GM12874 (cell line): ENCODE data around the gene GABBR2.

Experiments used
- CTCF ChIP-seq: IDR thresholded peaks from 2 replicates; pipeline ENCODE4 v1.5.1; 2011; ENCODE audit warnings: low read depth, mild to moderate bottlenecking, control low read depth, low read length, moderate library complexity; ENCODE audit not compliant: insufficient read depth

Gene GABBR2

DNA sequence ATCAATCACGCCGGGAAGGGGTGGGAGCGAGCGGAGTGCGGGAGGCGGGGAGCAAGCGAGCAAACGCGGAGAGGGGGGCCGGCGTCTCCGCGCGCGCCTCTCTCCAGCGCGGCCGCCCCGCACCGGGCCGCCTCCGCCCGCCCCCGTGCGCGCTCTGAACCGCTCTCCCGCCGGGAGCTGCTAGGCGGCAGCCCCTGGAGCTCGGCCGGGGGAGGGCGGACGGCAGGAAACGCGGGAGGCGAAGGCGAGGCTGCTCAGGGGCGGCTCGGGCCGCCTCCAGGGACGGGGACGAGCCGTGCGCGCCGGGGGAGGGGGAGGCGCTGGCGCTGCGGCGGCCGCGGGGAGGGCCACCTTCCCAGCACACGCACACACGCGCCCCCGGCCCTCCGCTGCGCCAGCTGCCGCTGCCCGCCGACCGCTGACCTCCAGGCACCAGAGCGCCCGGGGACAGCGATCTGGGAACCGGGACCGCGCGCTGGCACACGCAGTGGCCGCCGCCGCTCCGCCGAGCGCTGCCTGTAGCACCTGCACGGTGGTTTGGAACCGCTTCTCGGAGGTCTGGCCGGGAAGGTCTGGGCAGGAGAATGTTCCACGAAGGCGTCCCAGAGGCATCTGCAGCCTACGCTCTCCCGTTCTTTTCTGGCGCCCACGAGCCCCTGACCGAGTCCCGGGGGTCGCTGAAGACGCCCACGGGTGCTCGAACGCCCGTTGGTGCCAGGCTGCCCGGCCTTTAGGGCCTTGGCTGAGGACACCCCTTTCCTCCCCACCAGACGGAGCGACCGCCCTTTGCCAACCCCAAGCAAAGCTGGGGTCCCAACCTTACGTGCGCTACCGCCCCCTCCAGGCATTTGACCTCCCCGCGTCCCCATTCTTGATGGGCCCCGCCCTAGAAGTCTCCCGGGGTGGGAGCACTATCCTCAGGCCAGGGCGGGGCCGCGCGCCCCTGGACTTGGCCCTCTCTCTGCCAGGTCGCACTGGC is at the start of gene GABBR2:
GABBR2 (minus strand) TSS at position 3 of the 979 bp plus-strand sequence. CDS start 198 bp downstream, outside the sequence.
- 0 out of 2 replicates have a peak, but pooled peaks have one; percentile 6 for TF ChIP-seq CTCF

GRCh38 chr9:98755006-98755618 is 46.4 kb upstream of the GABBR2 start:
- TF ChIP-seq CTCF, result no peak

GRCh38 chr9:98751210-98751609 is 42.5 kb upstream of the GABBR2 start:
- no peak for TF ChIP-seq CTCF

DNA sequence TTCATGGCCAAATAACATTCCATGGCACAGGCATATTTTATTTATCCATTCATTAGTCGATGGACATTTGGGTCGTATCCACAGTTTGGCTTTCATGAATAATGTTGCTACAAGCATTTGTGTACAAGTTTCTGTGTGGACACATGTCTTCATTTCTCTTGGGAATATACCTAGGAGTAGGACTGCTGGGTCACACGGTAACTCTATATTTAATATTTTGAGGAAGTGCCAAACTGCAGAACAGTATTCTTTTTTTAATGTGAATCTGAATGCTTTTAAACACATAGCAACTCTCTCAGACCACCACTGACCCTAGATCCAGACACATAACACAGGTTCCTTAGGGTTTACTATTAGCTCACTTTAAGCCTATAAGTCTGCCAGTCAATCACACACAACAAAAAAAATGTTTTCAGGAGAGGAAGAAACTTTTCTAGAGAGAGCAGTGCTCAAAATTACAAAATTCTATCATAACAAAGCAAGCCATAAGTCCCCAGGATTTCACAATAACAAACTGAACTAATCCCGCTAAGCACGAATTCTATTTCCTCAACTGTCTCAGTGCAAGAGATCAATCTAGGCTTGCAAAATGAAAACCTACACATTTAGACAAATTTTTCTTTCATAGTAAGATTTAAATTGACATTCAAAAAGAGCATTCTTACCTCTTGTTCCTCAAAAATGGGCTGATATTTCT is 41.8 kb upstream of the GABBR2 start:
- TF ChIP-seq CTCF, result no peak

DNA sequence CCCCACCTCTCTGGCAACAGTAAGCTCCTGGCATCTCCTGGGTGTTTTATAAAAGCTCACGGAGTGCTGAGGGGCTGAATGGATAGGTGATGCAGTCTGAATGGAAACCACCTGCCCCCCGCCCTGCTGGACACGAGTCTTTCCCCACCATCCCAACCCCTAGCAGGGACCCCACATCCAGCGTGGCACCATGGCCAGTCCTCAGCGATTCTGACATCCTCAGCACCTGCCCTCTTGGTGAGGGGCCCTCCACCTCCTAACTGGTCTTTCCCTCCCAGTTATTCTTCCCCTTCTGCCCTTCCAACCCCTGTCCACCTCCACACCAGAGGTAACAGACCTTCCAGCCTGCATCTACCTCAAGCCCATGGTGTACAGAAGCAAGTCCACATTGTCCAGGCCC is 38.7 kb upstream of the GABBR2 start:
- TF ChIP-seq CTCF, result no peak

DNA sequence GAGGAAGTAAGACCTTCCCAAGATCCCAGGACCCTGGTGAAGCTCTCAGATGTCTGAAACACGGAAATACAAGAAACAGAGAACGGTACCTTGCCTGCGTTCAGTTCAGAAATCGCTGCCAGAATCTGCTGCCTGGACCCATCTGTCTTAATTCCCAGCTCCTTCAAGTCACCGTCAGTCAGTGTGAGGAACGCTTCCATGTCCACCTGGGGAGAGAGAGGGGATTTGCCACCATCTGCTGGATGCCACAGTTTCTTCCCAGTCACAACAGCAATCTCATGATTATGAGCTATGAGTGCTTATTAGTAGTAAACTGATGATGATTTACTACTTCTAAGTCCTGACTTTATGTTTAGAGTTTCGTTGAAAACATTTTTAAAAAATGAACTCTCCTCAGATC is 36.7 kb upstream of the GABBR2 start:
- TF ChIP-seq CTCF, result no peak
